A549 (cell line): ENCODE results near the gene RPTOR. TPM values are rescaled to one million over a fixed set of nuclear protein-coding genes. Genes with fewer than 3 reads are reported as not detected.

ENCODE experiments used
- ATAC-seq, 2 experiments: fragments of 200-7000 bp in 1 of 2; fragments of >200 bp in 1 of 2; cut with Nextera tagmentation in 1 of 2; cut with Tn5 transposase in 1 of 2; 3 replicates each; pipeline versions ENCODE4 v1.8.0 to v1.9.1; 2018 to 2020; ENCODE audit warnings: mild to moderate bottlenecking in 1 of 2, moderate library complexity in 1 of 2
- CTCF ChIA-PET: fragments of 300-600 bp; sonication (Branson Sonifier 250); formaldehyde crosslinking; extraction: SDS; loops from one replicate; lab custom pipeline; 2021; ENCODE audit warnings: antibody characterized with exemption, inconsistent platforms; lab: Yijun Ruan, JAX
- POLR2A ChIA-PET: fragments of 350-600 bp; formaldehyde crosslinking; extraction: SDS; loops from one replicate; lab custom pipeline; 2021; ENCODE audit warnings: antibody characterized with exemption, inconsistent platforms; lab: Yijun Ruan, JAX
- DNase-seq, 2 experiments: peaks; one replicate each; pipeline versions ENCODE4 v3.0.0 to v3.0.0-alpha.2; 2011 to 2016; ENCODE audit warnings: low read depth in 1 of 2, low spot score in 1 of 2
- FAIRE-seq: peaks from 2 replicates; lab custom pipeline; 2011; peaks lifted over from hg19 to GRCh38; lab: Jason Lieb, UNC
- H3K27ac ChIP-seq, 2 experiments: fragments of >200 bp; sonication (Bioruptor Twin); formaldehyde crosslinking; 3 replicates each; pipeline ENCODE4 v1.5.1; 2016 to 2017
- H3K4me1 ChIP-seq: fragments of >200 bp; sonication (Bioruptor Twin); formaldehyde crosslinking; 3 replicates; pipeline ENCODE4 v1.6.1; 2016
- H3K4me2 ChIP-seq: fragments of >200 bp; sonication (Bioruptor Twin); formaldehyde crosslinking; 3 replicates; pipeline ENCODE4 v1.6.1; 2016
- H3K4me3 ChIP-seq: fragments of >200 bp; sonication (Bioruptor Twin); formaldehyde crosslinking; 3 replicates; pipeline ENCODE4 v1.5.1; 2016
- H3K9me3 ChIP-seq: fragments of >200 bp; sonication (Bioruptor Twin); formaldehyde crosslinking; 3 replicates; pipeline ENCODE4 v1.6.1; 2016
- CBX2 ChIP-seq: fragments of 200-600 bp; sonication (generic); IDR thresholded peaks from 2 replicates; pipeline ENCODE4 v1.6.1; 2016; ENCODE audit warnings: low read depth, mild to moderate bottlenecking, borderline replicate concordance
- CEBPB ChIP-seq, 2 experiments: fragments of >200 bp in 1 of 2; sonication (Bioruptor Twin) in 1 of 2; formaldehyde crosslinking in 1 of 2; IDR thresholded peaks; 2 replicates each; pipeline ENCODE4 v1.6.1; 2012 to 2016
- CHD4 ChIP-seq: fragments of 200-600 bp; sonication (generic); IDR thresholded peaks from 2 replicates; pipeline ENCODE4 v1.6.1; 2016; ENCODE audit warnings: antibody characterized with exemption, mild to moderate bottlenecking, borderline replicate concordance
- E2F6 ChIP-seq: IDR thresholded peaks from 2 replicates; pipeline ENCODE4 v1.6.1; 2012; ENCODE audit warnings: low read depth, borderline replicate concordance
- EHF ChIP-seq: fragments of 250-450 bp; sonication (Bioruptor Pico); IDR thresholded peaks from 2 replicates; pipeline ENCODE4 v1.5.0; 2020; ENCODE audit warnings: mild to moderate bottlenecking
- EP300 ChIP-seq, 2 experiments: fragments of >200 bp; sonication (Bioruptor Twin); formaldehyde crosslinking; IDR thresholded peaks; 2 replicates in 1 of 2; 3 replicates in 1 of 2; pipeline ENCODE4 v1.6.1; 2016 to 2017
- FOXS1 ChIP-seq: fragments of 250-450 bp; sonication (Bioruptor Pico); IDR thresholded peaks from 2 replicates; pipeline ENCODE4 v1.5.0; 2020; ENCODE audit warnings: mild to moderate bottlenecking, moderate library complexity
- HEYL ChIP-seq: fragments of 250-450 bp; sonication (Bioruptor Pico); IDR thresholded peaks from 2 replicates; pipeline ENCODE4 v1.8.0; 2021; ENCODE audit warnings: mild to moderate bottlenecking, moderate library complexity
- HOXB13 ChIP-seq: fragments of 250-450 bp; sonication (Bioruptor Pico); IDR thresholded peaks from 2 replicates; pipeline ENCODE4 v1.5.0; 2020; ENCODE audit warnings: low read depth, mild to moderate bottlenecking, moderate library complexity
- HOXB5 ChIP-seq: fragments of 250-450 bp; sonication (Bioruptor Pico); IDR thresholded peaks from 2 replicates; pipeline ENCODE4 v1.5.0; 2020; ENCODE audit warnings: mild to moderate bottlenecking, moderate library complexity
- JUN ChIP-seq, 2 experiments: fragments of >200 bp; sonication (Bioruptor Twin); formaldehyde crosslinking; IDR thresholded peaks; 2 replicates in 1 of 2; 3 replicates in 1 of 2; pipeline ENCODE4 v1.6.1; 2016 to 2017
- KDM1A ChIP-seq: fragments of 200-600 bp; sonication (generic); IDR thresholded peaks from 2 replicates; pipeline ENCODE4 v1.6.1; 2016; ENCODE audit warnings: low read depth, mild to moderate bottlenecking
- MAX ChIP-seq: IDR thresholded peaks from 2 replicates; pipeline ENCODE4 v1.6.1; 2012
- MAZ ChIP-seq: fragments of 150-350 bp; IDR thresholded peaks from 2 replicates; pipeline ENCODE4 v1.6.1; 2014; ENCODE audit warnings: antibody characterized with exemption, low read depth, low read length, borderline replicate concordance
- MYC ChIP-seq: IDR thresholded peaks from 2 replicates; pipeline ENCODE4 v1.6.1; 2012; ENCODE audit warnings: mild to moderate bottlenecking, inconsistent platforms, low read length, improper control_type of control experiment, borderline replicate concordance
- NFE2L2 ChIP-seq: fragments of 150-350 bp; conservative IDR thresholded peaks from 2 replicates; pipeline ENCODE4 v1.6.1; 2014; ENCODE audit warnings: low read length
- NPAS2 ChIP-seq: fragments of 250-450 bp; sonication (Bioruptor Pico); IDR thresholded peaks from 2 replicates; pipeline ENCODE4 v1.8.0; 2022; ENCODE audit warnings: mild to moderate bottlenecking, moderate library complexity, borderline replicate concordance
- POLR2A ChIP-seq: IDR thresholded peaks from 2 replicates; pipeline ENCODE4 v1.6.1; 2012; ENCODE audit warnings: mild to moderate bottlenecking, low read length
- RAD21 ChIP-seq, 2 experiments: fragments of >200 bp in 1 of 2; sonication (Bioruptor Twin) in 1 of 2; formaldehyde crosslinking in 1 of 2; IDR thresholded peaks in 1 of 2; conservative IDR thresholded peaks in 1 of 2; 2 replicates in 1 of 2; 3 replicates in 1 of 2; pipeline ENCODE4 v1.6.1; 2012 to 2018; ENCODE audit warnings: inconsistent platforms in 1 of 2
- RCOR1 ChIP-seq: fragments of 150-350 bp; IDR thresholded peaks from 2 replicates; pipeline ENCODE4 v1.6.1; 2014; ENCODE audit warnings: antibody characterized with exemption, low read length, low read depth
- RFX5 ChIP-seq: fragments of 450-650 bp; IDR thresholded peaks from 2 replicates; pipeline ENCODE4 v1.7.1; 2014; ENCODE audit warnings: antibody characterized with exemption, mild to moderate bottlenecking, moderate library complexity
- SMC3 ChIP-seq: fragments of >200 bp; sonication (Bioruptor Twin); formaldehyde crosslinking; IDR thresholded peaks from 3 replicates; pipeline ENCODE4 v1.6.1; 2018; ENCODE audit warnings: inconsistent platforms
- TP53 ChIP-seq: fragments of 250-450 bp; sonication (Bioruptor Pico); IDR thresholded peaks from 2 replicates; pipeline ENCODE4 v1.5.0; 2021; ENCODE audit warnings: mild to moderate bottlenecking, moderate library complexity
- ZFP36 ChIP-seq: fragments of 450-650 bp; IDR thresholded peaks from 2 replicates; pipeline ENCODE4 v1.6.1; 2014; ENCODE audit warnings: borderline replicate concordance; ENCODE audit not compliant: partially characterized antibody
- ZNF302 ChIP-seq: fragments of 250-450 bp; sonication (Bioruptor Pico); IDR thresholded peaks from 2 replicates; pipeline ENCODE4 v1.9.0; 2021; ENCODE audit warnings: inconsistent platforms, mild to moderate bottlenecking, moderate library complexity
- WGBS: methylation state at CpG from one replicate; pipeline ENCODE4 v1.1.6; 2017; ENCODE audit errors: missing lambda C conversion rate; 5-methylcytosine and 5-hydroxymethylcytosine counted together
- polyA plus RNA-seq, 4 experiments: library from polyadenylated mRNA; depleted of rRNA in 3 of 4; stranded (reverse); fragments of >200 nt; fragmentation: RNase III in 1 of 4; extraction: RNeasy Plus Mini Kit Qiagen cat#74134 plus additional on column Dnase treatment in 1 of 4; gene quantifications; 2 replicates in 3 of 4; 3 replicates in 1 of 4; pipeline ENCODE4 v1.2.3, GENCODE V29; 2011 to 2017
- TF ChIP-seq, protein P1 (sequence below): fragments of >200 bp; sonication (Bioruptor Twin); formaldehyde crosslinking; IDR thresholded peaks from 3 replicates; pipeline ENCODE4 v1.6.1; 2016
- TF ChIP-seq, protein P2 (sequence below): fragments of 250-450 bp; sonication (Bioruptor Pico); IDR thresholded peaks from 2 replicates; pipeline ENCODE4 v1.5.0; 2021; ENCODE audit warnings: mild to moderate bottlenecking, moderate library complexity, borderline replicate concordance
- TF ChIP-seq, protein P3 (sequence below): fragments of 250-450 bp; sonication (Bioruptor Pico); IDR thresholded peaks from 2 replicates; pipeline ENCODE4 v1.5.0; 2020; ENCODE audit warnings: low read depth, mild to moderate bottlenecking, moderate library complexity
- TF ChIP-seq, protein P4 (sequence below): fragments of >200 bp; sonication (Bioruptor Twin); formaldehyde crosslinking; IDR thresholded peaks from 3 replicates; pipeline ENCODE4 v1.5.1; 2016
- TF ChIP-seq, protein P5 (sequence below): IDR thresholded peaks from 2 replicates; pipeline ENCODE4 v1.6.1; 2012

The RPTOR gene
- polyA plus RNA-seq, 2 of the 4 experiments (the other 2 are of a cell fraction), result 10.8 to 27.1 TPM

- peaks cover 9% of the 10 kb centered on the region for H3K4me1 ChIP-seq
- H3K4me2 ChIP-seq, result no peak overlapping the region
- no peak for FAIRE-seq
- 61% methylated on average over 3 of the region's 3 CpGs for WGBS
- ChIA-PET CTCF (interaction anchor here (1.4 to 2.7 kb wide), 2 partner anchors 14 to 58 kb away, joined by 3 to 7 read pairs; no protein-coding TSS in a partner anchor), POLR2A (no interaction called here)
- no peak for TF ChIP-seq SMC3
- TF ChIP-seq, protein P1, sequence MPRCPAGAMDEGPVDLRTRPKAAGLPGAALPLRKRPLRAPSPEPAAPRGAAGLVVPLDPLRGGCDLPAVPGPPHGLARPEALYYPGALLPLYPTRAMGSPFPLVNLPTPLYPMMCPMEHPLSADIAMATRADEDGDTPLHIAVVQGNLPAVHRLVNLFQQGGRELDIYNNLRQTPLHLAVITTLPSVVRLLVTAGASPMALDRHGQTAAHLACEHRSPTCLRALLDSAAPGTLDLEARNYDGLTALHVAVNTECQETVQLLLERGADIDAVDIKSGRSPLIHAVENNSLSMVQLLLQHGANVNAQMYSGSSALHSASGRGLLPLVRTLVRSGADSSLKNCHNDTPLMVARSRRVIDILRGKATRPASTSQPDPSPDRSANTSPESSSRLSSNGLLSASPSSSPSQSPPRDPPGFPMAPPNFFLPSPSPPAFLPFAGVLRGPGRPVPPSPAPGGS, result no peak
- TF ChIP-seq HOXB5 (CRISPR knock-in tag), result no peak
- no peak for TF ChIP-seq JUN (IDR thresholded peaks at IDR 0.05)
- TF ChIP-seq MAX, result no peak
- TF ChIP-seq, protein P2, sequence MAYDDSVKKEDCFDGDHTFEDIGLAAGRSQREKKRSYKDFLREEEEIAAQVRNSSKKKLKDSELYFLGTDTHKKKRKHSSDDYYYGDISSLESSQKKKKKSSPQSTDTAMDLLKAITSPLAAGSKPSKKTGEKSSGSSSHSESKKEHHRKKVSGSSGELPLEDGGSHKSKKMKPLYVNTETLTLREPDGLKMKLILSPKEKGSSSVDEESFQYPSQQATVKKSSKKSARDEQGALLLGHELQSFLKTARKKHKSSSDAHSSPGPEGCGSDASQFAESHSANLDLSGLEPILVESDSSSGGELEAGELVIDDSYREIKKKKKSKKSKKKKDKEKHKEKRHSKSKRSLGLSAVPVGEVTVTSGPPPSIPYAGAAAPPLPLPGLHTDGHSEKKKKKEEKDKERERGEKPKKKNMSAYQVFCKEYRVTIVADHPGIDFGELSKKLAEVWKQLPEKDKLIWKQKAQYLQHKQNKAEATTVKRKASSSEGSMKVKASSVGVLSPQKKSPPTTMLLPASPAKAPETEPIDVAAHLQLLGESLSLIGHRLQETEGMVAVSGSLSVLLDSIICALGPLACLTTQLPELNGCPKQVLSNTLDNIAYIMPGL, result no peak
- TF ChIP-seq MAZ, result no peak
- TF ChIP-seq, protein P3, sequence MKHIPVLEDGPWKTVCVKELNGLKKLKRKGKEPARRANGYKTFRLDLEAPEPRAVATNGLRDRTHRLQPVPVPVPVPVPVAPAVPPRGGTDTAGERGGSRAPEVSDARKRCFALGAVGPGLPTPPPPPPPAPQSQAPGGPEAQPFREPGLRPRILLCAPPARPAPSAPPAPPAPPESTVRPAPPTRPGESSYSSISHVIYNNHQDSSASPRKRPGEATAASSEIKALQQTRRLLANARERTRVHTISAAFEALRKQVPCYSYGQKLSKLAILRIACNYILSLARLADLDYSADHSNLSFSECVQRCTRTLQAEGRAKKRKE, result no peak
- TF ChIP-seq ZNF302, result no peak
- TF ChIP-seq MYC, result no peak
- TF ChIP-seq, protein P4, sequence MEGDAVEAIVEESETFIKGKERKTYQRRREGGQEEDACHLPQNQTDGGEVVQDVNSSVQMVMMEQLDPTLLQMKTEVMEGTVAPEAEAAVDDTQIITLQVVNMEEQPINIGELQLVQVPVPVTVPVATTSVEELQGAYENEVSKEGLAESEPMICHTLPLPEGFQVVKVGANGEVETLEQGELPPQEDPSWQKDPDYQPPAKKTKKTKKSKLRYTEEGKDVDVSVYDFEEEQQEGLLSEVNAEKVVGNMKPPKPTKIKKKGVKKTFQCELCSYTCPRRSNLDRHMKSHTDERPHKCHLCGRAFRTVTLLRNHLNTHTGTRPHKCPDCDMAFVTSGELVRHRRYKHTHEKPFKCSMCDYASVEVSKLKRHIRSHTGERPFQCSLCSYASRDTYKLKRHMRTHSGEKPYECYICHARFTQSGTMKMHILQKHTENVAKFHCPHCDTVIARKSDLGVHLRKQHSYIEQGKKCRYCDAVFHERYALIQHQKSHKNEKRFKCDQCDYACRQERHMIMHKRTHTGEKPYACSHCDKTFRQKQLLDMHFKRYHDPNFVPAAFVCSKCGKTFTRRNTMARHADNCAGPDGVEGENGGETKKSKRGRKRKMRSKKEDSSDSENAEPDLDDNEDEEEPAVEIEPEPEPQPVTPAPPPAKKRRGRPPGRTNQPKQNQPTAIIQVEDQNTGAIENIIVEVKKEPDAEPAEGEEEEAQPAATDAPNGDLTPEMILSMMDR, result no peak
- TF ChIP-seq CEBPB (IDR thresholded peaks at IDR 0.05), result no peak
- TF ChIP-seq RAD21 (conservative IDR thresholded peaks at IDR 0.05 in 1 of 2, IDR thresholded peaks at IDR 0.05 in 1 of 2), result no peak
- TF ChIP-seq E2F6, result no peak
- TF ChIP-seq, all 56 proteins: peak for 0
- Histone ChIP-seq H3K27ac (no peak overlapping the region), H3K9me3 (no peaks in the 10 kb centered on the region), H3K4me3 (no peak overlapping the region)
- no peak for ATAC-seq
- no peak for DNase-seq
Observed at GRCh38 chr17:80517641-80518040, 27.0 kb upstream of the RPTOR start.

- DNase-seq, result no peak
- CTCF ChIA-PET, result interaction anchor here (1.4 to 2.7 kb wide), 2 partner anchors 13 to 57 kb away, joined by 3 to 7 read pairs; no protein-coding TSS in a partner anchor
- H3K4me3 ChIP-seq, result no peak overlapping the region
- POLR2A ChIA-PET, result no interaction called here
- FAIRE-seq, result no peak
- no peak overlapping the region for H3K27ac ChIP-seq
- H3K4me2 ChIP-seq, result no peak overlapping the region
- no peaks in the 10 kb centered on the region for H3K9me3 ChIP-seq
- 11% methylated on average over 1 of the region's 1 CpG for WGBS
- no peak for ATAC-seq
- TF ChIP-seq ZFP36 (no peak), KDM1A (no peak), EP300 (IDR thresholded peaks at IDR 0.05) (no peak), HOXB13 (CRISPR knock-in tag) (no peak), CBX2 (no peak), HOXB5 (CRISPR knock-in tag) (no peak), E2F6 (no peak), NPAS2 (CRISPR knock-in tag) (no peak), RCOR1 (no peak), TP53 (no peak), EHF (CRISPR knock-in tag) (no peak), CHD4 (no peak), NFE2L2 (no peak), MAZ (no peak), HEYL (CRISPR knock-in tag) (no peak), POLR2A (no peak), RFX5 (no peak), FOXS1 (CRISPR knock-in tag) (no peak)
- TF ChIP-seq, protein P5, sequence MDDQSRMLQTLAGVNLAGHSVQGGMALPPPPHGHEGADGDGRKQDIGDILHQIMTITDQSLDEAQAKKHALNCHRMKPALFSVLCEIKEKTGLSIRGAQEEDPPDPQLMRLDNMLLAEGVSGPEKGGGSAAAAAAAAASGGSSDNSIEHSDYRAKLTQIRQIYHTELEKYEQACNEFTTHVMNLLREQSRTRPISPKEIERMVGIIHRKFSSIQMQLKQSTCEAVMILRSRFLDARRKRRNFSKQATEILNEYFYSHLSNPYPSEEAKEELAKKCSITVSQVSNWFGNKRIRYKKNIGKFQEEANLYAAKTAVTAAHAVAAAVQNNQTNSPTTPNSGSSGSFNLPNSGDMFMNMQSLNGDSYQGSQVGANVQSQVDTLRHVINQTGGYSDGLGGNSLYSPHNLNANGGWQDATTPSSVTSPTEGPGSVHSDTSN, result no peak
- H3K4me1 ChIP-seq, result peaks cover 2% of the 10 kb centered on the region; the same call in 2 of the 3 replicates
Observed at GRCh38 chr17:80518392-80518791, 26.2 kb upstream of the RPTOR start.
